Endothelial cell of hepatic sinusoid (primary cell): ENCODE results near the gene CALN1.
"Not testable (repeated sequence)": the region's sequence is repeated elsewhere in the genome, so short reads cannot be mapped to it uniquely, and the experiment has no call there.

Source experiments
- in situ Hi-C: cut with HindIII; loops from 2 replicates; pipeline ENCODE4 v1.10.0; 2017; ENCODE audit warnings: low sequenced_read_pairs

Gene CALN1

GRCh38 chr7:72411419-72411818, 719 bp downstream of the CALN1 start:
- in situ Hi-C loops = no loop called here

DNA sequence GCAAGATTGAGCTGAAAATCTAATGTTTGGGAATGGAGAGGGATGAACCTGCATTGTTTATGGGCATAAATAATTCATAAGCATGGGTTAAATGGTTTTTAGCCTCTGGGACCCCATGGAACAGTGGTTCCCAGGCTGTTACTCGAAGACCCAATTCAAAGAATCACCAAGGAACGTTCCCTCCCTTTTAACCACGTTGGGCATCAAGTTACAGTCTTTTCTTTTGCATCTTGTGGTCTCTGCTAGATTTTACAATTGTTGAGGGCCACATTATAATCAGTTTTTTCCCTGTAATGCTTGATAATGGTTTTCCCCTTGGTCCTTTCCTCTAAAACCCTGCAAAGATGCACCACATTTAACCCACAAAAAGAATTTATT, 2.5 kb downstream of the CALN1 start:
- in situ Hi-C loops = no loop called here

GRCh38 chr7:72408966-72409637, 3.0 kb downstream of the CALN1 start:
- in situ Hi-C loops = no loop called here

- in situ Hi-C loops = no loop called here
These were observed 5.2 kb downstream of the CALN1 start for GRCh38 chr7:72406820-72407403.

DNA sequence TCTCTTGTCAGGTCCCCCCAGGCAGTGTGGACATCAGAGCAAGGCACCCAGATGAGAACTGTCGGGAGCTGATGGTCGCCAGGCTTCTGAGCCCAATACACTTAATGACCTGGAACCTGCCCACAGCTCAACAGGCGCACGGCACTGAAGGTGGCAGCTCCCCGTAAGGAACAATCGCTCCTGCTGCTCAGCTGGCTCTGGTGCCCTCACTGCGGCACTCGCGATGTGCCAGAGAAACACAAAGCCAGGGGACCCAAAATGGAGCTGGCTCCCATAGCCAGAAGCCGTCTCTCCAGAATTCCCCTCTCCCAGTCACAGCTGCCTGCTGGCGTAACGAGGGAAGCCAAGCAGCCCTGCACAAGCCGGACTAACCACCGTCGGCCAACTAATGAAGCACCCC, 6.3 kb downstream of the CALN1 start:
- in situ Hi-C loops = no loop called here

GRCh38 chr7:72405418-72405817, 6.7 kb downstream of the CALN1 start:
- in situ Hi-C loops = no loop called here

DNA sequence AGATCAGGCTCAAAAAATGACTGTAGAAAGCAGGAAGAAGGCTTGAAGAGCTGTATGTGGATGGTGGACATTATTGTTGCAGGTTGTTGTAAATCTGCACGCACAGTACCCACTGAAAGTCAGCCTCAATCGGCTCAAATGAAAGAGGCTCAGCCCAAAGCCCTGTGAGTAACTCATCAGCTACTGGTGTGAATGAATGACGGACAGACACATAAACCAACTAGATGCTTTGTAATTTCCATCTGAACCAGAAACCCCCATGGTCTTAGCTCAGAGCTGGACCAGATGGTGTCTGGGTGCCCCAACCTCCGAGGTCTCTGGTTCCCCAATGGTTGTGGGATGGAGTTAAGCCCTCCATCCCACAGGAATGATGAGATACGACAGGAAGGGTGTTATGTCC, 7.4 kb downstream of the CALN1 start:
- in situ Hi-C loops = no loop called here

GRCh38 chr7:72403458-72404076, 8.6 kb downstream of the CALN1 start:
- in situ Hi-C loops = no loop called here

GRCh38 chr7:72394016-72394415, 18.1 kb downstream of the CALN1 start:
- in situ Hi-C loops = no loop called here

DNA sequence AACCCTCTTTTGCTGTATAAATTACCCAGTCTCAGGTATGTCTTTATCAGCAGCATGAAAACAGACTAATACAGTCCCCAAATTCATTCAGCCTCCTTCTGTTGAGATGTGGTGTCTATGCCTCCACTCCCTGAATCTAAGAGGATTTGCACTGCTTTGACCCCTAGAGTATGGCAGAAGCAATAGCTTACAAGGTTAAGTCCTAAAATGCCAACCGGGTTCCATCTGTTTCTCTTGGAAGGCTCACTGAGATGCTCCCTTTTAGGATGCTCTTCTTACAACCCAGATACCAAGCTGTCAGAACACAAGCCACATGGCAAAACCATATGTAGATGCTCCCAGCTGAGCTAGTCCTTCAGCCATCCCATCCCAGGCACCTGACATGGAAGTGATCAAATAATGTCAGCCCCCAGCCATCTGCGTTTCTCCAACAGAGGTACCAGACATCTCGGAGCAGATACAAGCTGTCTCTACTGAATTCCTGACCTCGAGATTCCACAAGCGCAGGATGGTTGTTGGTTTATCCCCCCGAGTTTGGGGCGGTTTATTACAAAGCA, 20.2 kb downstream of the CALN1 start:
- in situ Hi-C loops = no loop called here

GRCh38 chr7:72386118-72386517, 26.0 kb downstream of the CALN1 start:
- in situ Hi-C loops = no loop called here

- in situ Hi-C loops = loop anchor here (5.0 kb wide), 1 partner anchor 80 kb away; no protein-coding TSS in a partner anchor
These were observed 49.9 kb downstream of the CALN1 start for GRCh38 chr7:72362246-72362645.

DNA sequence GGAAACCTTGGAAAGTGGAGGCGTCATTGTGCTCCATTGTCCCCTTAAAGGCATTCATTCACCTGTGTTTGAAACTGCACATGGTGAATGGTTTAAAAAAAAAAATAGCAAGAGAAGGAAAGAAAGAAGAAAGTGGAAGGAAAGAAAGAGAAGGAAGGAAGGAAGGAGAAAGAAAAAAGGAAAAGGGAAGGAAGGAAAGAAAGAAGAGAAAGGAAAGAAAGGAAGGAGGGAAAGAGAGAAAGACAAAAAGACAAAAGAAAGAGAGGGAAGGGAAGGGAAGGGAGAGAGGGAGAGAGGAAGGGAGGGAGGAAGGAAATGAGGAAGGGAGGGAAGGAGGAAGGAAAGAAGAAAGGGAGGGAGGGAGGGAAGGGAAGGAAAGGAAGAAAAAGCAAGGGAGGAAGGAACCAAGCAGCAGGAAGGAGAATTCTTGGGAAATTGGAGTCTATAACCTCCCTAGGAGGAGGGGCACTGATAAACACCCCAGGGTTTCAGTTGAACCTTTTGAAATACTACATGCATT, 66.9 kb downstream of the CALN1 start:
- in situ Hi-C loops = no loop called here

- in situ Hi-C loops = no loop called here
These were observed 68.1 kb downstream of the CALN1 start for GRCh38 chr7:72343991-72344390.

GRCh38 chr7:72343354-72343753, 68.8 kb downstream of the CALN1 start:
- in situ Hi-C loops = not testable (repeated sequence)

- in situ Hi-C loops = no loop called here
These were observed 74.6 kb downstream of the CALN1 start for GRCh38 chr7:72337390-72338167.

DNA sequence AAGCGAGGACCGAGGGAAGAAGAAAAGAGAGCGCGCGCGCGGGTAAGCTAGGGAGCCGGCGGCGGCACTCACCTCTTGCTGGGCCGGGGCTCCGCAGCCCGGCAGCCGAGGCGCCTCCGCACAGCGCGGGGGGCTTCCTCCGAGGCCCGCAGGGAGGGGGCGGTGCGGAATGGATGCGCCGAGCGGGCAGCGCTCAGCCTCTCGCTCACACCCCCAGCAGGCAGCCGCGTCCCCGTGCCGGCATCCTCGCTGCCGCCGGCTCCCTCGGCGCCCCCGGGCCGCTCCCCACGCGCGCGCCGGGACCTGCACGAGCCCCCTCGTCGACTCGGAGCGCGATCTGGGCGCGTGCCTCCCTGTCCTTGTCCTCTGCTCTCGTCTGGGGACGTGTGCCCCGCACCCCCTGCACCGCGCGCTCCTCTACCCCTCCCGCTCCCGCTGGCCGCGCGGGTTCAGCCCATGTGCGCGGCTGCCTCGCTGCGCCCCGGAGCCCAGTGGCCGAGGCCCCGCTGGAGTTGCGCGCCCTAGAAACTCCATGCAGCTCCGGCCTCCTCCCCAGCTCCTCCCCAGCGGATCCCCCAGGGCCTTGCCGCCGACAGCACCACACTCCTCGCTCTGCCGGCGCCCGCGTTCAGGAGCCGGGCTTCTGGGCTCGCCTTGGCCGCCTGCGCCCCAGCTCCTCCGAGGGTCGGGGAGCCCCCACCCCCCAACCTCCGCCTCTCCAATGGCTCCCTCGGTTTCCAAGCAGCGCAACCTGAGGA, 75.3 kb downstream of the CALN1 start:
- in situ Hi-C loops = no loop called here

- in situ Hi-C loops = no loop called here
These were observed 75.8 kb downstream of the CALN1 start for GRCh38 chr7:72336382-72336631.

DNA sequence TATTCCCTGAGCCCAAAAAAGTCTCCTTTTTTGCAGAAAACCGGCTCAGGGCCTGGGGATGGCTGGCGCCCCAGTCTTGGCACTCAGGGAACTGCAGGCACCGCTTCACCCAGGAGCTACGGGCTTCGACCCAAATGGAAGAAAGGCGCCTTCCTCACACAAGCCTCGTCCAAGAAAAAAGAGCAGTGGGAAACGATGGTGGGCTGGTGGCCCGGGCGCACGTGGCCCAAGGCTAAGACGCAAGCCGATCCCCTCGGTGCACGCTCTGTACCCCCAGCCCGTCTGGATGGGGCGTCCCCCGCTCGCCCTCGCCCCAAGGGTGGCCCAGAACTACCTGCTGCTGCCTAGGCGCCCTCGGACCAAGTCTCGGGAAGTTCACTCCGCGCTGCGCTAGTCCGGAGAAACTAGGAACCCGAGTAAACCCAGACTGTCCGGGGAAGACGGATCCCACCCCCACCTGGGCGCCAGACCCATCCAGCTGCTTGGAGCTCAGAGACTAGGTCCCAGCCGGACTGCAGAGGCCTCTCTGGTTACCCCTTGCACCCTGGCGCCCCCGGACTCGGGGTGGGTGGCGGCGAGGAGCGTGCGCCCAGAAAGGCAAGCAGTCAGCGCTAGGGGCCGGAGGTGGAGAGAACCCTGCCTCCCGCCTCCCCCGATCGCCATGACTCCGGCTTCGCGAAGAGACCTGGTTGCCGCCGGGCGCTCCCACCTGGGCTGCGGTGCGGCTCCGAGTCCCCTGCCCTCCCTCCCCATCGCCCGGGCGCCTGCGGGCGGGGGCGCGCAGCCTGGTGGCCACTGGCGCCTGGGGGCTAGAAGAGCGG, 76.4 kb downstream of the CALN1 start:
- in situ Hi-C loops = no loop called here

GRCh38 chr7:72334698-72335097, 77.4 kb downstream of the CALN1 start:
- in situ Hi-C loops = no loop called here
